IMR-90 (cell line): ENCODE results near the gene KIF3B. TPM values are rescaled to one million over a fixed set of nuclear protein-coding genes. Genes with fewer than 3 reads are reported as not detected.
A peak's percentile ranks its signal among the peaks of the same experiment; 100 is the strongest.
"Not testable (repeated sequence)": the region's sequence is repeated elsewhere in the genome, so short reads cannot be mapped to it uniquely, and the experiment has no call there.

ENCODE experiments used
- ATAC-seq: fragments of 200-7000 bp; cut with Tn5 transposase; 2 replicates; pipeline ENCODE4 v1.9.1; 2020; ENCODE audit warnings: low read depth, mild to moderate bottlenecking, moderate library complexity
- BruUV-seq: library from RNA; stranded (reverse); fragments of 400-500 nt; replicated peaks from 2 replicates; lab custom pipeline; 2021; lab: Mats Ljungman, UMichigan
- CTCF ChIA-PET: fragments of 300-600 bp; formaldehyde crosslinking; extraction: SDS; loops from one replicate; lab custom pipeline; 2021; ENCODE audit warnings: antibody characterized with exemption; lab: Yijun Ruan, JAX
- POLR2A ChIA-PET: fragments of 300-600 bp; sonication (Branson Sonifier 250); formaldehyde crosslinking; loops from one replicate; lab custom pipeline; 2022; ENCODE audit warnings: antibody characterized with exemption; ENCODE audit not compliant: unreplicated experiment; lab: Charles Lee
- DNase-seq: peaks from one replicate; pipeline ENCODE4 v3.0.0; 2013
- H2AFZ ChIP-seq: replicated peaks from 2 replicates; pipeline ENCODE3; 2013; ENCODE audit warnings: low read length, mild to moderate bottlenecking; ENCODE audit not compliant: poor library complexity
- H2AK5ac ChIP-seq: 2 replicates; pipeline ENCODE4 v1.6.1; 2013; ENCODE audit warnings: low read depth, low read length, inconsistent platforms
- H2AK9ac ChIP-seq: replicated peaks from 2 replicates; pipeline ENCODE3; 2013; ENCODE audit warnings: mild to moderate bottlenecking, low read depth, low read length, moderate library complexity; ENCODE audit not compliant: poor library complexity
- H2BK120ac ChIP-seq: 2 replicates; pipeline ENCODE4 v1.6.1; 2013; ENCODE audit warnings: low read depth, low read length, inconsistent platforms
- H2BK15ac ChIP-seq: 3 replicates; pipeline ENCODE4 v1.6.1; 2013; ENCODE audit warnings: low read depth, low read length, inconsistent platforms
- H2BK20ac ChIP-seq: 2 replicates; pipeline ENCODE4 v1.6.1; 2013; ENCODE audit warnings: low read depth, mild to moderate bottlenecking, inconsistent platforms, low read length, moderate library complexity
- H2BK5ac ChIP-seq: 2 replicates; pipeline ENCODE4 v1.6.1; 2013; ENCODE audit warnings: mild to moderate bottlenecking, low read depth, low read length, inconsistent platforms; ENCODE audit not compliant: poor library complexity, severe bottlenecking
- H3K14ac ChIP-seq: replicated peaks from 2 replicates; pipeline ENCODE4 v1.6.1; 2013; ENCODE audit warnings: low read depth, low read length, inconsistent platforms
- H3K18ac ChIP-seq: 2 replicates; pipeline ENCODE4 v1.6.1; 2013; ENCODE audit warnings: low read depth, low read length, control low read depth
- H3K23ac ChIP-seq: 2 replicates; pipeline ENCODE4 v1.6.1; 2013; ENCODE audit warnings: low read depth, low read length, inconsistent platforms
- H3K27ac ChIP-seq: 2 replicates; pipeline ENCODE4 v1.5.1; 2013; ENCODE audit warnings: mild to moderate bottlenecking, control low read depth, low read length; ENCODE audit not compliant: insufficient read depth
- H3K27me3 ChIP-seq: 2 replicates; pipeline ENCODE4 v1.6.1; 2013; ENCODE audit warnings: low read length; ENCODE audit not compliant: control insufficient read depth, insufficient read depth
- H3K36me3 ChIP-seq: 2 replicates; pipeline ENCODE4 v1.6.1; 2013; ENCODE audit warnings: low read length, mixed read lengths; ENCODE audit not compliant: control insufficient read depth, insufficient read depth
- H3K4ac ChIP-seq: 2 replicates; pipeline ENCODE4 v1.6.1; 2013; ENCODE audit warnings: low read depth, low read length, inconsistent platforms
- H3K4me1 ChIP-seq: 2 replicates; pipeline ENCODE4 v1.6.1; 2013; ENCODE audit warnings: low read length, mixed read lengths; ENCODE audit not compliant: control insufficient read depth, insufficient read depth
- H3K4me2 ChIP-seq: 2 replicates; pipeline ENCODE4 v1.6.1; 2013; ENCODE audit warnings: low read depth, mild to moderate bottlenecking, control low read depth, low read length, moderate library complexity
- H3K4me3 ChIP-seq: 2 replicates; pipeline ENCODE4 v1.5.1; 2013; ENCODE audit warnings: low read depth, mild to moderate bottlenecking, control low read depth, low read length, moderate library complexity; ENCODE audit not compliant: insufficient read depth
- H3K56ac ChIP-seq: 2 replicates; pipeline ENCODE4 v1.6.1; 2013; ENCODE audit warnings: low read length, inconsistent platforms; ENCODE audit not compliant: insufficient read depth; ENCODE audit errors: extremely low read depth
- H3K79me1 ChIP-seq, 2 experiments: 2 replicates each; pipeline ENCODE4 v1.6.1; 2013; ENCODE audit warnings: low read length in 2 of 2, inconsistent platforms in 1 of 2, low read depth in 1 of 2
- H3K9ac ChIP-seq: 2 replicates; pipeline ENCODE4 v1.6.1; 2013; ENCODE audit warnings: low read depth, low read length, control low read depth
- H3K9me1 ChIP-seq: 2 replicates; pipeline ENCODE4 v1.6.1; 2013; ENCODE audit warnings: low read length, inconsistent platforms; ENCODE audit not compliant: insufficient read depth
- H3K9me3 ChIP-seq: 2 replicates; pipeline ENCODE4 v1.6.1; 2013; ENCODE audit warnings: low read length; ENCODE audit not compliant: control insufficient read depth, insufficient read depth
- H4K20me1 ChIP-seq: 2 replicates; pipeline ENCODE4 v1.6.1; 2013; ENCODE audit warnings: low read length, inconsistent platforms; ENCODE audit not compliant: insufficient read depth
- H4K5ac ChIP-seq: 2 replicates; pipeline ENCODE4 v1.6.1; 2013; ENCODE audit warnings: mild to moderate bottlenecking, low read depth, low read length, control low read depth
- H4K8ac ChIP-seq, 2 experiments: 2 replicates each; pipeline ENCODE4 v1.6.1; 2013; ENCODE audit warnings: low read depth in 2 of 2, low read length in 2 of 2, control low read depth in 1 of 2, inconsistent platforms in 1 of 2
- H4K91ac ChIP-seq: 2 replicates; pipeline ENCODE4 v1.6.1; 2013; ENCODE audit warnings: low read depth, low read length, inconsistent platforms; ENCODE audit not compliant: insufficient read depth
- CEBPB ChIP-seq: IDR thresholded peaks from 2 replicates; pipeline ENCODE4 v1.6.1; 2012; ENCODE audit warnings: low read depth, low read length, improper control_type of control experiment
- WGBS, 2 experiments: methylation state at CpG; one replicate each; pipeline versions ENCODE4 v1.1.5 to v1.1.7; 2013; ENCODE audit warnings: missing lambda C conversion rate in 2 of 2; ENCODE audit not compliant: insufficient read length in 1 of 2; ENCODE audit errors: extremely low coverage in 2 of 2; 5-methylcytosine and 5-hydroxymethylcytosine counted together
- dilution Hi-C: fragments of 300-500 bp; cut with HindIII; formaldehyde crosslinking; loops from one replicate; pipeline ENCODE4 v1.14.3; 2018; ENCODE audit warnings: low sequenced_read_pairs; ENCODE audit not compliant: unreplicated experiment
- in situ Hi-C: fragments of 300-500 bp; cut with MboI; formaldehyde crosslinking; loops from 3 replicates; pipeline ENCODE4 v1.14.3; 2019; ENCODE audit warnings: low sequenced_read_pairs, inconsistent platforms, mixed read lengths
- intact Hi-C: fragments of 100-400 bp; cut with micrococcal nuclease; formaldehyde crosslinking; loops from 2 replicates; pipeline ENCODE4 v1.10.0; 2022
- polyA plus RNA-seq, 3 experiments: library from polyadenylated mRNA; depleted of rRNA; stranded (reverse); fragments of >200 nt; gene quantifications; 2 replicates each; pipeline ENCODE4 v1.2.3, GENCODE V29; 2012; ENCODE audit warnings: low replicate concordance in 1 of 3
- total RNA-seq: library from RNA; depleted of rRNA; stranded (reverse); fragments of >200 nt; gene quantifications from 2 replicates; pipeline ENCODE4 v1.2.3, GENCODE V29; 2012

Gene KIF3B
- total and polyA plus RNA-seq, 2 of the 4 experiments (the other 2 are of a cell fraction): 17.1 to 28.1 TPM

DNA sequence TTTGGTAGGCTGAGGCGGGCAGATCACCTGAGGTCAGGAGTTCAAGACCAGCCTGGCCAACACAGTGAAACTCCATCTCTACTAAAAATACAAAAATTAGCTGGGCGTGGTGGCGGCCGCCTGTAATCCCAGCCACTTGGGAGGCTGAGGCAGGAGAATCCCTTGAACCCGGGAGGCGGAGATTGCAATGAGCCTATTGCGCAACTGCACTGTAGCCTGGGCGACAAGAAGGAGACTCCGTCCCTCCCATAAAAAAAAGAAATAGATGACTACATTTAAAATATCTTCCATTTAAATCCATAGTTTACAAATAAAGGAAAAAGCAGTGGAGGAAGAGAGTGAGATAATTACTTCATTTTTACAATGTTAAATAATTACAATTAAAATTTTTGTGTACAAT is 102.6 kb downstream of the KIF3B start:
- BruUV-seq, H3K56ac ChIP-seq, DNase-seq, H3K18ac ChIP-seq, H2BK15ac ChIP-seq, H3K4me3 ChIP-seq, in situ Hi-C loops, H3K9me1 ChIP-seq, H3K27ac ChIP-seq, H3K9ac ChIP-seq, H3K4me1 ChIP-seq, H3K9me3 ChIP-seq, intact Hi-C loops, H3K23ac ChIP-seq, H4K8ac ChIP-seq, ATAC-seq, dilution Hi-C loops, H2BK20ac ChIP-seq, H3K4ac ChIP-seq, H2BK5ac ChIP-seq, H2AK5ac ChIP-seq, H3K27me3 ChIP-seq, H3K4me2 ChIP-seq, H4K5ac ChIP-seq, H2AK9ac ChIP-seq, H3K36me3 ChIP-seq, H2BK120ac ChIP-seq, POLR2A ChIA-PET, H4K91ac ChIP-seq, H2AFZ ChIP-seq, H3K14ac ChIP-seq: not testable (repeated sequence)
- Histone ChIP-seq H3K79me1 (peaks cover 24 to 69% of the 10 kb centered on the region in 2 experiments), H4K20me1 (peaks cover 35% of the 10 kb centered on the region)
- peak; percentile 88 for TF ChIP-seq CEBPB
- CTCF ChIA-PET: interaction anchor here (0.6 kb wide), 1 partner anchor 112 kb away, joined by 3 read pairs; no protein-coding TSS in a partner anchor
- no CpG with 5 or more reads among the region's 9 CpGs for WGBS, 2 experiments
